ENCODE data around the gene WFDC13.

WFDC13 gene

DNA sequence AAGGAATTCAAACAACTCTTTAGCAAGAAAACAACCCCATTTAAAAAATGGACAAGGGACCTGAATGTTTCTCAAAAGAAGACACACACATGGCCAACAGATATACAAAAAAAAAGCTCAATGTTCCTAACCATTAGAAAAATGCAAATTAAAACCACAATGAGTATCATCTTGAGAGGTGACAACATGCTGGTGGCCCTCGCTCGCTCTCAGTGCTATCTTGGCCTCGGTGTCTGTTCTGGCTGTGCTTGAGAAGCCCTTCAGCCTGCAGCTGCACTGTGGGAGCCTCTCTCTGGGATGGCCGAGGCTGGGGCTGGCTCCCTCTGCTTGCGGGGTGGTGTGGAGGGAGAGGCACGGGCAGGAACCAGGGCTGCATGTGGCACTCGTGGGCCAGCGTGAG lies 33.7 kb downstream of the WFDC13 start:
- no peaks in the 10 kb centered on the region for H3F3A ChIP-seq (ENCODE audit: insufficient read depth, low read length)
- H3K9me3 ChIP-seq (ENCODE audit: low read length): 0 out of 2 replicates have a peak, but pooled peaks cover 2% of the 10 kb centered on the region
- H3K79me2 ChIP-seq (ENCODE audit: insufficient read depth, low read length): no peaks in the 10 kb centered on the region
- TF ChIP-seq EZH2 (IDR thresholded peaks at IDR 0.05; ENCODE audit: borderline replicate concordance, low read length): no peak
- TF ChIP-seq, protein P1, sequence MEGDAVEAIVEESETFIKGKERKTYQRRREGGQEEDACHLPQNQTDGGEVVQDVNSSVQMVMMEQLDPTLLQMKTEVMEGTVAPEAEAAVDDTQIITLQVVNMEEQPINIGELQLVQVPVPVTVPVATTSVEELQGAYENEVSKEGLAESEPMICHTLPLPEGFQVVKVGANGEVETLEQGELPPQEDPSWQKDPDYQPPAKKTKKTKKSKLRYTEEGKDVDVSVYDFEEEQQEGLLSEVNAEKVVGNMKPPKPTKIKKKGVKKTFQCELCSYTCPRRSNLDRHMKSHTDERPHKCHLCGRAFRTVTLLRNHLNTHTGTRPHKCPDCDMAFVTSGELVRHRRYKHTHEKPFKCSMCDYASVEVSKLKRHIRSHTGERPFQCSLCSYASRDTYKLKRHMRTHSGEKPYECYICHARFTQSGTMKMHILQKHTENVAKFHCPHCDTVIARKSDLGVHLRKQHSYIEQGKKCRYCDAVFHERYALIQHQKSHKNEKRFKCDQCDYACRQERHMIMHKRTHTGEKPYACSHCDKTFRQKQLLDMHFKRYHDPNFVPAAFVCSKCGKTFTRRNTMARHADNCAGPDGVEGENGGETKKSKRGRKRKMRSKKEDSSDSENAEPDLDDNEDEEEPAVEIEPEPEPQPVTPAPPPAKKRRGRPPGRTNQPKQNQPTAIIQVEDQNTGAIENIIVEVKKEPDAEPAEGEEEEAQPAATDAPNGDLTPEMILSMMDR (IDR thresholded peaks at IDR 0.05; ENCODE audit: low read length): no peak
- H3K9ac ChIP-seq (ENCODE audit: low read length): no peak overlapping the region
- H3K27ac ChIP-seq (ENCODE audit: low read depth, low read length, poor library complexity, severe bottlenecking): no peak overlapping the region
- no peaks in the 10 kb centered on the region for H3K27me3 ChIP-seq (ENCODE audit: insufficient read depth, low read length)
- H3K9me2 ChIP-seq (ENCODE audit: low read depth, low read length): no peaks in the 10 kb centered on the region
- H3K4me1 ChIP-seq (ENCODE audit: insufficient read depth, low read length, severe bottlenecking): no peaks in the 10 kb centered on the region
- no peak overlapping the region for H2AFZ ChIP-seq (ENCODE audit: low read length)
- no peak overlapping the region for H3K4me3 ChIP-seq (ENCODE audit: low read depth, low read length, poor library complexity, severe bottlenecking)
- H4K20me1 ChIP-seq (ENCODE audit: insufficient read depth, low read length): no peaks in the 10 kb centered on the region
- no peaks in the 10 kb centered on the region for H3K36me3 ChIP-seq (ENCODE audit: insufficient read depth, low read length)
- no peak overlapping the region for H3K4me2 ChIP-seq (ENCODE audit: low read length)

DNA sequence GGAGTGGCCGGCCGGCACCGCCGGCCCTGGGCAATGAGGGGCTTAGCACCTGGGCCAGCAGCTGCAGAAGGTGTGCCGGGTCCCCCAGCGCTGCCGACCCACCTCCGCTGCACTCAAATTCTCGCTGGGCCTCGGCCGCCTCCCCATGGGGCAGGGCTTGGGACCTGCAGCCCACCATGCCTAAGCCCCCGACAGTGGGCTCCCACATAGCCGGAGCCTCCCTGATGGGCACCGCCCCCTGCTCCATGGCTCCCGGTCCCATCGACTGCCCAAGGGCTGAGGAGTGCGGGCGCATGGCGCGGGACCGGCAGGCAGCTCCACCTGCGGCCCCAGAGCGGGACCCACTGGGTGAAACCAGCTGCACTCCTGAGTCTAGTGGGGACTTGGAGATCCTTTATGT lies 34.1 kb downstream of the WFDC13 start:
- H3K27ac ChIP-seq (ENCODE audit: low read depth, low read length, poor library complexity, severe bottlenecking): no peak overlapping the region
- TF ChIP-seq, protein P1 (IDR thresholded peaks at IDR 0.05; ENCODE audit: low read length): no peak
- no peak for TF ChIP-seq EZH2 (IDR thresholded peaks at IDR 0.05; ENCODE audit: borderline replicate concordance, low read length)
- no peaks in the 10 kb centered on the region for H3F3A ChIP-seq (ENCODE audit: insufficient read depth, low read length)
- 0 out of 2 replicates have a peak, but pooled peaks cover 2% of the 10 kb centered on the region for H3K9me3 ChIP-seq (ENCODE audit: low read length)
- H4K20me1 ChIP-seq (ENCODE audit: insufficient read depth, low read length): no peaks in the 10 kb centered on the region
- H3K36me3 ChIP-seq (ENCODE audit: insufficient read depth, low read length): no peaks in the 10 kb centered on the region
- H3K4me1 ChIP-seq (ENCODE audit: insufficient read depth, low read length, severe bottlenecking): no peaks in the 10 kb centered on the region
- no peaks in the 10 kb centered on the region for H3K79me2 ChIP-seq (ENCODE audit: insufficient read depth, low read length)
- no peaks in the 10 kb centered on the region for H3K9me2 ChIP-seq (ENCODE audit: low read depth, low read length)
- H3K9ac ChIP-seq (ENCODE audit: low read length): no peak overlapping the region
- H3K4me2 ChIP-seq (ENCODE audit: low read length): no peak overlapping the region
- H3K4me3 ChIP-seq (ENCODE audit: low read depth, low read length, poor library complexity, severe bottlenecking): no peak overlapping the region
- no peaks in the 10 kb centered on the region for H3K27me3 ChIP-seq (ENCODE audit: insufficient read depth, low read length)
- H2AFZ ChIP-seq (ENCODE audit: low read length): no peak overlapping the region

DNA sequence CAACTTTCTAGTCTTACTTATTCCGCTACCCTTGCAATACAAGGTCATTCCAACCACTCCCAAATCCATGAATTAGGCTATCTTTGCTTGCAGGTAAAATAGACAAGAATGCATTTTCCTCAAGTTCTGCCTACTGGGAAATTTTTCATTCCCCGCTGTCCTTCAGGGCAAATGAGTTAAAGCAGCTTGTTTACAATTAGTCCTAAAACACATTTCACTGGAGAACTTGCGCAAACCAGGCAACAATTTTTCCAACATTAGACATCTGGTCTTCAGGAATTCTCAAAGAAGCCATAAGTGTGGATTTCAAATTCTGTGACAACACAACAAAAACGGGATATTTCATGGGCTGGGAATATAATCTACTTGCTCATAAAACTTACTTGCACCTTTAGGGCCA lies 40.8 kb downstream of the WFDC13 start:
- no peaks in the 10 kb centered on the region for H3K4me1 ChIP-seq (ENCODE audit: insufficient read depth, low read length, severe bottlenecking)
- no peaks in the 10 kb centered on the region for H3K9me2 ChIP-seq (ENCODE audit: low read depth, low read length)
- no peaks in the 10 kb centered on the region for H3F3A ChIP-seq (ENCODE audit: insufficient read depth, low read length)
- H3K79me2 ChIP-seq (ENCODE audit: insufficient read depth, low read length): no peaks in the 10 kb centered on the region
- TF ChIP-seq, protein P1 (IDR thresholded peaks at IDR 0.05; ENCODE audit: low read length): no peak
- no peak overlapping the region for H3K4me2 ChIP-seq (ENCODE audit: low read length)
- H3K4me3 ChIP-seq (ENCODE audit: low read depth, low read length, poor library complexity, severe bottlenecking): no peak overlapping the region
- no peak overlapping the region for H3K9ac ChIP-seq (ENCODE audit: low read length)
- no peaks in the 10 kb centered on the region for H3K36me3 ChIP-seq (ENCODE audit: insufficient read depth, low read length)
- H3K27ac ChIP-seq (ENCODE audit: low read depth, low read length, poor library complexity, severe bottlenecking): no peak overlapping the region
- H3K9me3 ChIP-seq (ENCODE audit: low read length): no peaks in the 10 kb centered on the region
- H4K20me1 ChIP-seq (ENCODE audit: insufficient read depth, low read length): no peaks in the 10 kb centered on the region
- H3K27me3 ChIP-seq (ENCODE audit: insufficient read depth, low read length): no peaks in the 10 kb centered on the region
- H2AFZ ChIP-seq (ENCODE audit: low read length): no peak overlapping the region

Data from OCI-LY1 (cell line).